NCI-H2171 (cell line): Measurements from ENCODE around the gene SH3RF3.
A peak's percentile ranks its signal among the peaks of the same experiment; 100 is the strongest.

ENCODE experiments used
- DNase-seq: peaks from one replicate; lab custom pipeline; 2025; lab: John Stamatoyannopoulos, UW

Gene SH3RF3

GRCh38 chr2:109337221-109337620, 208.2 kb downstream of the SH3RF3 start:
- DNase-seq = no peak

GRCh38 chr2:109339519-109339966, 210.5 kb downstream of the SH3RF3 start:
- no peak for DNase-seq

- no peak for DNase-seq
Measured at GRCh38 chr2:109340381-109340780, 211.4 kb downstream of the SH3RF3 start.

GRCh38 chr2:109341355-109342255, 212.6 kb downstream of the SH3RF3 start:
- no peak for DNase-seq

- peak; percentile 26 for DNase-seq
Measured at GRCh38 chr2:109342256-109342850, 213.3 kb downstream of the SH3RF3 start.

- peak; percentile 37 for DNase-seq
Measured at GRCh38 chr2:109342930-109343329, 213.9 kb downstream of the SH3RF3 start.

- peak; percentile 54 for DNase-seq
Measured at GRCh38 chr2:109343460-109343859, 214.5 kb downstream of the SH3RF3 start.

- no peak for DNase-seq
Measured at GRCh38 chr2:109344270-109344805, 215.3 kb downstream of the SH3RF3 start.

GRCh38 chr2:109345091-109345490, 216.1 kb downstream of the SH3RF3 start:
- DNase-seq = no peak

- no peak for DNase-seq
Measured at GRCh38 chr2:109345653-109346480, 216.9 kb downstream of the SH3RF3 start.

GRCh38 chr2:109346601-109347228, 217.7 kb downstream of the SH3RF3 start:
- DNase-seq = no peak

GRCh38 chr2:109347626-109348025, 218.6 kb downstream of the SH3RF3 start:
- no peak for DNase-seq

- DNase-seq = no peak
Measured at GRCh38 chr2:109348190-109348589, 219.2 kb downstream of the SH3RF3 start.

- no peak for DNase-seq
Measured at GRCh38 chr2:109348671-109349502, 219.9 kb downstream of the SH3RF3 start.

GRCh38 chr2:109349503-109350465, 220.8 kb downstream of the SH3RF3 start:
- no peak for DNase-seq

- DNase-seq = no peak
Measured at GRCh38 chr2:109350526-109350925, 221.5 kb downstream of the SH3RF3 start.

GRCh38 chr2:109351164-109351756, 222.3 kb downstream of the SH3RF3 start:
- DNase-seq = no peak

- DNase-seq = no peak
Measured at GRCh38 chr2:109352056-109352897, 223.3 kb downstream of the SH3RF3 start.
